ENCODE data around the gene ZNF423.

DNA sequence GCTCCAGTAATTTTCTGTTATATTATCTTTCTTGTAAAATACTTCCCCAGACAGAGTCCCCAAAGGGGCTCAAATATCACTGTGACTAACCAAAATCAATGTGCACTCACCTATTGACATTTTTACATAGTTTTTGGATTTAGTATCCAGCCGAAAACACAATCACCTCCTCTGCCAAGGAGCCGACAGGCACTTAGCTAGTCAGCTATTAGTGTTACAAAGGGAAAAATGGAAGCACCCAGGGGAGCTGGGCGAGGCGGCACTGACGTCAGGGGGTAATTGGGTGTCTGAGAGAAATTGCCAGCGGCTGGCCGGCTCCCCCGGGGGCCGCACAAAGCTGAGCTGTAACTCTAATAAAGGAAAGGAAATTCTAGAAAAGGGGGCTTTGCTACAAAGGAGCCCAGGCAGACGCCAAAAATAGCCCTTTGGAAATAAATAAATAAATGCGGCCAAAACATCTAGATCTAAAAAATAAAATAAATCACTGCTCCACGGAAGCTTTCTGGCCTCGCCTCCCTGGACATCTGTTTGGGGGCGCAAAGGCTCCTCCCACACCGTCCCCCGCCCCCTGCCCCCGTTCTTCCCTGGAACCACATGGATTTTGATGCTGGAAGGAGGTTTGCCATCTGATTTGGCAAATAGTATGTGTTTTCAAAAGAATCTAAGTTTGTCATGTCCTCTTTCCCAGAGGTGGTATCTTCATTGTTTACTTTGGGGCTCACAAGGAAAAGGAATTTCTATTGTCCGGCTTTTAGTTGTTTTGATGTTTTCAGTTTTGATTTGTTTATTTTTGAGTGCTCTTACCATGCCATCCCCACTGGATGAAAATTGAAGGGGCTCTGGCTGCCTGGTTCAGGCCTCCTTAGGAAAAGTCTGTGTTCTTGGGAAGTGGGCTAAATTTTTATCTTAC lies 156.7 kb downstream of the ZNF423 start:
- TF ChIP-seq, protein P1, sequence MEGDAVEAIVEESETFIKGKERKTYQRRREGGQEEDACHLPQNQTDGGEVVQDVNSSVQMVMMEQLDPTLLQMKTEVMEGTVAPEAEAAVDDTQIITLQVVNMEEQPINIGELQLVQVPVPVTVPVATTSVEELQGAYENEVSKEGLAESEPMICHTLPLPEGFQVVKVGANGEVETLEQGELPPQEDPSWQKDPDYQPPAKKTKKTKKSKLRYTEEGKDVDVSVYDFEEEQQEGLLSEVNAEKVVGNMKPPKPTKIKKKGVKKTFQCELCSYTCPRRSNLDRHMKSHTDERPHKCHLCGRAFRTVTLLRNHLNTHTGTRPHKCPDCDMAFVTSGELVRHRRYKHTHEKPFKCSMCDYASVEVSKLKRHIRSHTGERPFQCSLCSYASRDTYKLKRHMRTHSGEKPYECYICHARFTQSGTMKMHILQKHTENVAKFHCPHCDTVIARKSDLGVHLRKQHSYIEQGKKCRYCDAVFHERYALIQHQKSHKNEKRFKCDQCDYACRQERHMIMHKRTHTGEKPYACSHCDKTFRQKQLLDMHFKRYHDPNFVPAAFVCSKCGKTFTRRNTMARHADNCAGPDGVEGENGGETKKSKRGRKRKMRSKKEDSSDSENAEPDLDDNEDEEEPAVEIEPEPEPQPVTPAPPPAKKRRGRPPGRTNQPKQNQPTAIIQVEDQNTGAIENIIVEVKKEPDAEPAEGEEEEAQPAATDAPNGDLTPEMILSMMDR (IDR thresholded peaks at IDR 0.05; ENCODE audit: low read length) = no peak
- TF ChIP-seq EZH2phosphoT487 (IDR thresholded peaks at IDR 0.05; ENCODE audit: low read length) = no peak

All from MM.1S (cell line).